Mammary epithelial cell (primary cell): ENCODE results near the gene PANK2.
"Not testable (repeated sequence)": the region's sequence is repeated elsewhere in the genome, so short reads cannot be mapped to it uniquely, and the experiment has no call there.

Source experiments
- CTCF ChIP-seq, 2 donors: IDR thresholded peaks in 1 of 2; conservative IDR thresholded peaks in 1 of 2; 2 replicates each; pipeline ENCODE4 v1.5.1; 2011 to 2012; ENCODE audit warnings: inconsistent platforms in 2 of 2, low read length in 2 of 2, mild to moderate bottlenecking in 2 of 2, control low read depth in 1 of 2, low read depth in 1 of 2; ENCODE audit not compliant: insufficient read depth in 1 of 2; ENCODE audit errors: extremely low read depth in 1 of 2
- EZH2 ChIP-seq: IDR thresholded peaks from 2 replicates; pipeline ENCODE4 v1.6.1; 2012; ENCODE audit warnings: low read length, inconsistent platforms, borderline replicate concordance

GRCh38 chr20:3972631-3973030 lies 83.4 kb downstream of the PANK2 start:
- TF ChIP-seq CTCF (conservative IDR thresholded peaks at IDR 0.05 in 1 of 2, IDR thresholded peaks at IDR 0.05 in 1 of 2; ENCODE audit: extremely low read depth in 1 of 2, insufficient read depth in 1 of 2, low read depth in 1 of 2, low read length in 2 of 2); EZH2: not testable (repeated sequence)
